HEK293 (cell line): ENCODE data around the gene PDLIM4.
A peak's percentile ranks its signal among the peaks of the same experiment; 100 is the strongest.

Experiments used
- CTCF ChIA-PET: fragments of 350-600 bp; formaldehyde crosslinking; extraction: SDS; loops from one replicate; lab custom pipeline; 2021; ENCODE audit warnings: antibody characterized with exemption; lab: Yijun Ruan, JAX
- POLR2A ChIA-PET: fragments of 300-600 bp; formaldehyde crosslinking; extraction: SDS; loops from one replicate; lab custom pipeline; 2020; ENCODE audit warnings: antibody characterized with exemption, inconsistent platforms; lab: Yijun Ruan, JAX
- H3K27ac ChIP-seq: fragments of 200-500 bp; sonication (Bioruptor generic); 2 replicates; pipeline ENCODE4 v1.5.1; 2014; ENCODE audit warnings: low read depth, low read length, control low read depth, inconsistent platforms; ENCODE audit errors: extremely low read depth
- H3K36me3 ChIP-seq, 2 experiments: fragments of 200-500 bp in 1 of 2; sonication (Bioruptor generic) in 1 of 2; 1 replicate in 1 of 2; 2 replicates in 1 of 2; pipeline ENCODE4 v1.5.1; 2014 to 2017; ENCODE audit warnings: inconsistent platforms in 2 of 2, low read length in 2 of 2; ENCODE audit not compliant: control insufficient read depth in 2 of 2, insufficient read depth in 1 of 2
- H3K4me1 ChIP-seq: fragments of 200-500 bp; sonication (Bioruptor generic); 2 replicates; pipeline ENCODE4 v1.5.1; 2014; ENCODE audit warnings: mild to moderate bottlenecking, low read length, inconsistent platforms; ENCODE audit not compliant: control insufficient read depth, insufficient read depth
- H3K4me3 ChIP-seq: 2 replicates; pipeline ENCODE4 v1.5.1; 2011; ENCODE audit warnings: low read depth, mild to moderate bottlenecking, control low read depth, low read length, moderate library complexity
- H3K9me3 ChIP-seq: fragments of 200-500 bp; sonication (Bioruptor generic); 2 replicates; pipeline ENCODE4 v1.5.1; 2014; ENCODE audit warnings: low read depth, low read length, inconsistent platforms; ENCODE audit not compliant: control insufficient read depth, insufficient read depth
- BCL11A ChIP-seq: fragments of 450-650 bp; formaldehyde crosslinking; IDR thresholded peaks from 2 replicates; pipeline ENCODE4 v1.5.1; 2016; ENCODE audit warnings: low read depth, missing biosample characterization, missing genetic modification characterization
- BCL11B ChIP-seq: fragments of 450-650 bp; formaldehyde crosslinking; IDR thresholded peaks from 2 replicates; pipeline ENCODE4 v1.5.1; 2016; ENCODE audit warnings: low read depth, missing biosample characterization, missing genetic modification characterization
- CTCF ChIP-seq: fragments of 450-650 bp; formaldehyde crosslinking; IDR thresholded peaks from 2 replicates; pipeline ENCODE4 v1.5.1; 2016; ENCODE audit warnings: missing biosample characterization, missing genetic modification characterization
- GLIS1 ChIP-seq: fragments of 450-650 bp; formaldehyde crosslinking; IDR thresholded peaks from 2 replicates; pipeline ENCODE4 v1.5.1; 2016; ENCODE audit warnings: missing biosample characterization, missing genetic modification characterization
- HOXD13 ChIP-seq: sonication (generic); formaldehyde crosslinking; IDR thresholded peaks from 2 replicates; pipeline ENCODE4 v1.8.0; 2022; ENCODE audit warnings: missing genetic modification reagents, borderline replicate concordance
- PATZ1 ChIP-seq: fragments of 450-650 bp; formaldehyde crosslinking; IDR thresholded peaks from 2 replicates; pipeline ENCODE4 v1.5.1; 2016; ENCODE audit warnings: missing biosample characterization, missing genetic modification characterization
- RBAK ChIP-seq: fragments of 450-650 bp; formaldehyde crosslinking; IDR thresholded peaks from 2 replicates; pipeline ENCODE4 v1.5.1; 2016; ENCODE audit warnings: missing biosample characterization, missing genetic modification characterization
- SETDB1 ChIP-seq: IDR thresholded peaks from one replicate; pipeline ENCODE4 v1.6.1; 2017; ENCODE audit warnings: mild to moderate bottlenecking, low read length, moderate library complexity, mixed read lengths; ENCODE audit not compliant: insufficient read length
- SP7 ChIP-seq: fragments of 450-650 bp; formaldehyde crosslinking; IDR thresholded peaks from 2 replicates; pipeline ENCODE4 v1.5.1; 2016; ENCODE audit warnings: missing biosample characterization, missing genetic modification characterization
- TCF7L2 ChIP-seq: IDR thresholded peaks from 2 replicates; pipeline ENCODE4 v1.6.1; 2011; ENCODE audit warnings: low read depth, mild to moderate bottlenecking, inconsistent platforms, low read length, moderate library complexity, borderline replicate concordance
- ZBTB44 ChIP-seq: fragments of 450-650 bp; IDR thresholded peaks from 2 replicates; pipeline ENCODE4 v1.5.1; 2018; ENCODE audit warnings: missing biosample characterization, mild to moderate bottlenecking, missing genetic modification characterization
- ZFP69B ChIP-seq: fragments of 450-650 bp; formaldehyde crosslinking; IDR thresholded peaks from 2 replicates; pipeline ENCODE4 v1.5.1; 2016; ENCODE audit warnings: missing biosample characterization, missing genetic modification characterization
- ZNF157 ChIP-seq: fragments of 450-650 bp; formaldehyde crosslinking; IDR thresholded peaks from 2 replicates; pipeline ENCODE4 v1.5.1; 2016; ENCODE audit warnings: missing biosample characterization, missing genetic modification characterization
- ZNF174 ChIP-seq: fragments of 450-650 bp; formaldehyde crosslinking; IDR thresholded peaks from 2 replicates; pipeline ENCODE4 v1.5.0; 2017; ENCODE audit warnings: missing biosample characterization, mild to moderate bottlenecking, missing genetic modification characterization
- ZNF175 ChIP-seq: fragments of 450-650 bp; formaldehyde crosslinking; IDR thresholded peaks from 2 replicates; pipeline ENCODE4 v1.5.1; 2016; ENCODE audit warnings: missing biosample characterization, missing genetic modification characterization
- ZNF2 ChIP-seq: fragments of 450-650 bp; formaldehyde crosslinking; IDR thresholded peaks from 2 replicates; pipeline ENCODE4 v1.5.1; 2016; ENCODE audit warnings: missing biosample characterization, missing genetic modification characterization
- ZNF302 ChIP-seq: fragments of 450-650 bp; formaldehyde crosslinking; IDR thresholded peaks from 2 replicates; pipeline ENCODE4 v1.5.1; 2016; ENCODE audit warnings: missing biosample characterization, missing genetic modification characterization, low read depth
- ZNF514 ChIP-seq: fragments of 450-650 bp; formaldehyde crosslinking; IDR thresholded peaks from 2 replicates; pipeline ENCODE4 v1.5.1; 2016; ENCODE audit warnings: missing biosample characterization, missing genetic modification characterization
- ZNF548 ChIP-seq: fragments of 450-650 bp; formaldehyde crosslinking; IDR thresholded peaks from 2 replicates; pipeline ENCODE4 v1.5.1; 2016; ENCODE audit warnings: missing biosample characterization, missing genetic modification characterization
- ZNF558 ChIP-seq: fragments of 450-650 bp; formaldehyde crosslinking; IDR thresholded peaks from 2 replicates; pipeline ENCODE4 v1.5.1; 2016; ENCODE audit warnings: missing biosample characterization, missing genetic modification characterization
- ZNF621 ChIP-seq: fragments of 450-650 bp; formaldehyde crosslinking; IDR thresholded peaks from 2 replicates; pipeline ENCODE4 v1.5.1; 2017; ENCODE audit warnings: missing biosample characterization, missing genetic modification characterization
- ZNF624 ChIP-seq: fragments of 450-650 bp; formaldehyde crosslinking; IDR thresholded peaks from 2 replicates; pipeline ENCODE4 v1.5.1; 2017; ENCODE audit warnings: missing biosample characterization, missing genetic modification characterization
- ZNF670 ChIP-seq: fragments of 450-650 bp; formaldehyde crosslinking; IDR thresholded peaks from 2 replicates; pipeline ENCODE4 v1.5.1; 2016; ENCODE audit warnings: missing biosample characterization, missing genetic modification characterization, low read depth
- ZNF677 ChIP-seq: fragments of 450-650 bp; IDR thresholded peaks from 2 replicates; pipeline ENCODE4 v1.5.0; 2018; ENCODE audit warnings: missing biosample characterization, mild to moderate bottlenecking, missing genetic modification characterization, moderate library complexity
- ZNF704 ChIP-seq: fragments of 450-650 bp; formaldehyde crosslinking; IDR thresholded peaks from 2 replicates; pipeline ENCODE4 v1.5.1; 2016; ENCODE audit warnings: missing biosample characterization, missing genetic modification characterization
- ZSCAN5A ChIP-seq: fragments of 450-650 bp; formaldehyde crosslinking; IDR thresholded peaks from 2 replicates; pipeline ENCODE4 v1.5.1; 2016; ENCODE audit warnings: missing biosample characterization, missing genetic modification characterization

PDLIM4 gene

GRCh38 chr5:132303589-132303988, 46.1 kb downstream of the PDLIM4 start:
- TF ChIP-seq RBAK (tag by site-specific recombination) (no peak), ZNF670 (no peak), ZFP69B (tag by site-specific recombination) (no peak), GLIS1 (tag by site-specific recombination) (no peak), ZNF175 (tag by site-specific recombination) (no peak), ZSCAN5A (tag by site-specific recombination) (no peak), ZNF704 (tag by site-specific recombination) (no peak), ZNF157 (tag by site-specific recombination) (no peak), TCF7L2 (no peak), BCL11A (tag by site-specific recombination) (no peak)
- H3K9me3 ChIP-seq: no peaks in the 10 kb centered on the region
- no peaks in the 10 kb centered on the region for H3K4me1 ChIP-seq
- ChIA-PET POLR2A (interaction anchor here (2.0 kb wide), 1 partner anchor 10 kb away, joined by 15 read pairs; the partner anchor contains the start of gene SLC22A4), CTCF (interaction anchor here (0.5 to 0.6 kb wide), 2 partner anchors 31 to 64 kb away, joined by 3 read pairs; no protein-coding TSS in a partner anchor)
- H3K4me3 ChIP-seq: no peak overlapping the region
- no peaks in the 10 kb centered on the region for H3K36me3 ChIP-seq
- H3K27ac ChIP-seq: no peak overlapping the region

- ChIA-PET POLR2A (no interaction called here), CTCF (no interaction called here)
- H3K4me1 ChIP-seq: no peaks in the 10 kb centered on the region
- TF ChIP-seq PATZ1 (tag by site-specific recombination): no peak
- no peak for TF ChIP-seq ZNF624 (tag by site-specific recombination)
- peak; percentile 92 for TF ChIP-seq ZNF677
- peak; percentile 94 for TF ChIP-seq SETDB1
- H3K4me3 ChIP-seq: no peak overlapping the region
- no peak overlapping the region for H3K27ac ChIP-seq
- no peaks in the 10 kb centered on the region for H3K36me3 ChIP-seq
- no peaks in the 10 kb centered on the region for H3K9me3 ChIP-seq
Measured at GRCh38 chr5:132305420-132305819, 47.9 kb downstream of the PDLIM4 start.

- H3K4me1 ChIP-seq: no peaks in the 10 kb centered on the region
- H3K4me3 ChIP-seq: no peak overlapping the region
- ChIA-PET POLR2A (interaction anchor here (1.9 kb wide), 1 partner anchor 15 kb away, joined by 6 read pairs; the partner anchor contains the start of gene SLC22A4), CTCF (interaction anchor here (0.6 to 0.7 kb wide), 2 partner anchors 71 to 812 kb away, joined by 3 to 6 read pairs; no protein-coding TSS in a partner anchor)
- no peaks in the 10 kb centered on the region for H3K36me3 ChIP-seq
- no peak overlapping the region for H3K27ac ChIP-seq
- H3K9me3 ChIP-seq: no peaks in the 10 kb centered on the region
- TF ChIP-seq ZNF2 (no peak), ZNF514 (tag by site-specific recombination) (no peak), SP7 (tag by site-specific recombination) (no peak), ZNF621 (no peak), ZNF174 (tag by site-specific recombination) (no peak), BCL11B (tag by site-specific recombination) (no peak), ZNF548 (tag by site-specific recombination) (no peak), ZNF558 (no peak), ZBTB44 (tag by site-specific recombination) (no peak), ZNF302 (no peak), HOXD13 (CRISPR knock-in tag) (no peak), CTCF (tag by site-specific recombination) (no peak)
Measured at GRCh38 chr5:132308701-132309100, 51.2 kb downstream of the PDLIM4 start.
